Central memory CD8-positive, alpha-beta T cell (primary cell): Measurements from ENCODE around the gene L1CAM.
"Not testable (repeated sequence)": the region's sequence is repeated elsewhere in the genome, so short reads cannot be mapped to it uniquely, and the experiment has no call there.

Experiments used
- ATAC-seq: fragments of 150-1000 bp; cut with Tn5 transposase; replicated peaks from 2 replicates; pipeline ENCODE4 v1.10.0; 2022; ENCODE audit warnings: mild to moderate bottlenecking, moderate FRiP score, moderate number of reproducible peaks; ENCODE audit not compliant: poor library complexity, severe bottlenecking; ENCODE audit errors: extremely low read depth
- DNase-seq, 2 donors: peaks; one replicate each; pipeline ENCODE4 v3.0.0; 2021; ENCODE audit warnings: low spot score in 2 of 2
- H3K27ac Mint-ChIP-seq: one replicate; pipeline ENCODE4 v1.8.0; 2022; ENCODE audit warnings: low read depth, mild to moderate bottlenecking, moderate library complexity, mixed read lengths
- H3K27me3 Mint-ChIP-seq: one replicate; pipeline ENCODE4 v1.8.0; 2022; ENCODE audit warnings: mixed read lengths
- H3K36me3 Mint-ChIP-seq: one replicate; pipeline ENCODE4 v1.8.0; 2022; ENCODE audit warnings: mild to moderate bottlenecking, moderate library complexity, mixed read lengths; ENCODE audit not compliant: insufficient read depth
- H3K4me1 Mint-ChIP-seq: one replicate; pipeline ENCODE4 v1.8.0; 2022; ENCODE audit warnings: mixed read lengths
- H3K4me3 Mint-ChIP-seq: one replicate; pipeline ENCODE4 v1.8.0; 2022; ENCODE audit warnings: mild to moderate bottlenecking, moderate library complexity, mixed read lengths
- H3K9me3 Mint-ChIP-seq: one replicate; pipeline ENCODE4 v1.8.0; 2022; ENCODE audit warnings: mixed read lengths

L1CAM gene

GRCh38 chrX:153818571-153819383, 67.2 kb downstream of the L1CAM start:
- peak overlapping the region; percentile 53 for H3K4me3 Mint-ChIP-seq
- H3K36me3 Mint-ChIP-seq: peaks cover 4% of the 10 kb centered on the region
- peak; percentile 33 for ATAC-seq
- no peaks in the 10 kb centered on the region for H3K9me3 Mint-ChIP-seq
- H3K27me3 Mint-ChIP-seq: no peaks in the 10 kb centered on the region
- H3K27ac Mint-ChIP-seq: no peak overlapping the region
- peak; percentile 22 to 23 for DNase-seq
- H3K4me1 Mint-ChIP-seq: peaks cover 43% of the 10 kb centered on the region

- not testable (repeated sequence) for H3K27ac Mint-ChIP-seq, H3K27me3 Mint-ChIP-seq, H3K9me3 Mint-ChIP-seq, DNase-seq, H3K36me3 Mint-ChIP-seq, ATAC-seq
- H3K4me1 Mint-ChIP-seq: peaks cover 46% of the 10 kb centered on the region
- H3K4me3 Mint-ChIP-seq: peak overlapping the region; percentile 53
Observed at GRCh38 chrX:153818064-153818463, 67.9 kb downstream of the L1CAM start.

- Mint-ChIP-seq H3K4me3 (peak overlapping the region; percentile 53), H3K36me3 (peaks cover 4% of the 10 kb centered on the region), H3K27me3 (no peaks in the 10 kb centered on the region), H3K9me3 (no peaks in the 10 kb centered on the region), H3K27ac (peak overlapping the region; percentile 51), H3K4me1 (peaks cover 43% of the 10 kb centered on the region)
- ATAC-seq: peak; percentile 53
- DNase-seq: peak; percentile 24 to 30
Observed at GRCh38 chrX:153816831-153817690, 68.9 kb downstream of the L1CAM start.

- no peaks in the 10 kb centered on the region for H3K9me3 Mint-ChIP-seq
- H3K27me3 Mint-ChIP-seq: no peaks in the 10 kb centered on the region
- DNase-seq (no peak), ATAC-seq (no peak)
- H3K4me1 Mint-ChIP-seq: peaks cover 31% of the 10 kb centered on the region
- peak overlapping the region; percentile 8 for H3K27ac Mint-ChIP-seq
- H3K36me3 Mint-ChIP-seq: peaks cover 2% of the 10 kb centered on the region
- H3K4me3 Mint-ChIP-seq: no peak overlapping the region
Observed at GRCh38 chrX:153814591-153815315, 71.2 kb downstream of the L1CAM start.

- no peak for DNase-seq
Observed at GRCh38 chrX:153813161-153813560, 72.8 kb downstream of the L1CAM start.

DNA sequence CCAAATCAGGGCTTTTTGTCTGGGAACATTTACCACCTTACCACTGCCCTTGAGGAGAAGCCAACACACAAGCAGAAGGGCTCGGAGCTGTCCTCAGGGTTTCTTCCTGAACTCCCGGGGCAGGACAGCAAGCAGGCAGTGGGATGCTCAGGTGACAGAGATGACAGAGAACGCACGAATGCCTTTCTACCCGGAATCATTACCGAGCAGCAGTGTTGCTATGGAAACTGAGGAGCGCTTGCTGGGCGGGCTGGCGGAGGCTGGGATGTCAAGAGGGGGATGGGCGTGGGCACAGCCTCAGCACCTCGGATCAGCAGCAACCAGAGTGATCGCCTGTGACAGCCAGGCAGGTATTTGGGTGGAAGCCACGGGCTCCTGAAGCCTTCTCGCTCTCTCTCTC, 73.8 kb downstream of the L1CAM start:
- H3K36me3 Mint-ChIP-seq: peaks cover 4% of the 10 kb centered on the region
- H3K4me3 Mint-ChIP-seq: no peak overlapping the region
- H3K4me1 Mint-ChIP-seq: peaks cover 27% of the 10 kb centered on the region
- DNase-seq (no peak), ATAC-seq (no peak)
- H3K9me3 Mint-ChIP-seq: no peaks in the 10 kb centered on the region
- H3K27me3 Mint-ChIP-seq: no peaks in the 10 kb centered on the region
- no peak overlapping the region for H3K27ac Mint-ChIP-seq

More at GRCh38 chrX:153813161-153813560, 72.8 kb downstream of the L1CAM start:
- no peak for ATAC-seq
- Mint-ChIP-seq H3K27ac (no peak overlapping the region), H3K36me3 (peaks cover 2% of the 10 kb centered on the region), H3K4me3 (no peak overlapping the region), H3K9me3 (no peaks in the 10 kb centered on the region), H3K27me3 (no peaks in the 10 kb centered on the region), H3K4me1 (peaks cover 31% of the 10 kb centered on the region)
